Activated CD8-positive, alpha-beta memory T cell treated with anti-CD3 and anti-CD28 coated beads for 36 hours (primary cell): Measurements from ENCODE around the gene GPR17. TPM values are rescaled to one million over a fixed set of nuclear protein-coding genes. Genes with fewer than 3 reads are reported as not detected.

Source experiments
- CTCF ChIA-PET: fragments of 350-600 bp; sonication (Branson Sonifier 250); formaldehyde crosslinking; loops from one replicate; lab custom pipeline; 2021; ENCODE audit warnings: antibody characterized with exemption; lab: Charles Lee
- POLR2A ChIA-PET: fragments of 350-600 bp; sonication (Branson Sonifier 250); formaldehyde crosslinking; loops from one replicate; lab custom pipeline; 2021; ENCODE audit warnings: antibody characterized with exemption; lab: Charles Lee
- total RNA-seq, 2 experiments: library from RNA; stranded (reverse); gene quantifications; one replicate each; pipeline ENCODE4 v1.2.3, GENCODE V29; 2021

The GPR17 gene
- total RNA-seq, 2 experiments from 2014 or later, result not detected

- ChIA-PET CTCF (interaction anchor here (1.6 kb wide), 1 partner anchor 21 kb away, joined by 4 read pairs; no protein-coding TSS in a partner anchor), POLR2A (no interaction called here)
Observed at GRCh38 chr2:127612111-127612822, 33.7 kb upstream of the GPR17 start.

- CTCF ChIA-PET, result no interaction called here
Observed at GRCh38 chr2:127614246-127614645, 31.7 kb upstream of the GPR17 start.

GRCh38 chr2:127614731-127615130, 31.2 kb upstream of the GPR17 start:
- POLR2A ChIA-PET, result no interaction called here
- CTCF ChIA-PET, result no interaction called here

More at GRCh38 chr2:127614246-127614645, 31.7 kb upstream of the GPR17 start:
- POLR2A ChIA-PET, result no interaction called here

- CTCF ChIA-PET, result no interaction called here
- POLR2A ChIA-PET, result no interaction called here
Observed at GRCh38 chr2:127615511-127616166, 30.3 kb upstream of the GPR17 start.

- ChIA-PET POLR2A (interaction anchor here (0.6 kb wide), 1 partner anchor 202 kb away, joined by 7 read pairs; no protein-coding TSS in a partner anchor), CTCF (no interaction called here)
Observed at GRCh38 chr2:127618551-127619202, 27.3 kb upstream of the GPR17 start.

- ChIA-PET POLR2A (interaction anchor here (0.6 kb wide), 1 partner anchor 201 kb away, joined by 7 read pairs; no protein-coding TSS in a partner anchor), CTCF (no interaction called here)
Observed at GRCh38 chr2:127619203-127619590, 26.8 kb upstream of the GPR17 start.

- ChIA-PET POLR2A (no interaction called here), CTCF (no interaction called here)
Observed at GRCh38 chr2:127619877-127620705, 25.9 kb upstream of the GPR17 start.

GRCh38 chr2:127620866-127621265, 25.1 kb upstream of the GPR17 start:
- ChIA-PET POLR2A (no interaction called here), CTCF (no interaction called here)

- POLR2A ChIA-PET, result no interaction called here
- CTCF ChIA-PET, result interaction anchor here (1.1 kb wide), 1 partner anchor 20 kb away, joined by 3 read pairs; no protein-coding TSS in a partner anchor
Observed at GRCh38 chr2:127621981-127622431, 23.9 kb upstream of the GPR17 start.

- POLR2A ChIA-PET, result no interaction called here
- CTCF ChIA-PET, result interaction anchor here (1.1 kb wide), 1 partner anchor 19 kb away, joined by 3 read pairs; no protein-coding TSS in a partner anchor
Observed at GRCh38 chr2:127622561-127623387, 23.2 kb upstream of the GPR17 start.

- ChIA-PET CTCF (no interaction called here), POLR2A (no interaction called here)
Observed at GRCh38 chr2:127623388-127624319, 22.3 kb upstream of the GPR17 start.

- CTCF ChIA-PET, result no interaction called here
Observed at GRCh38 chr2:127624320-127624755, 21.6 kb upstream of the GPR17 start.

GRCh38 chr2:127624756-127625571, 21.0 kb upstream of the GPR17 start:
- POLR2A ChIA-PET, result no interaction called here
- CTCF ChIA-PET, result no interaction called here

More at GRCh38 chr2:127624320-127624755, 21.6 kb upstream of the GPR17 start:
- POLR2A ChIA-PET, result no interaction called here

GRCh38 chr2:127625572-127625951, 20.4 kb upstream of the GPR17 start:
- ChIA-PET CTCF (no interaction called here), POLR2A (no interaction called here)

GRCh38 chr2:127626175-127626574, 19.8 kb upstream of the GPR17 start:
- ChIA-PET POLR2A (no interaction called here), CTCF (no interaction called here)

GRCh38 chr2:127626917-127627739, 18.8 kb upstream of the GPR17 start:
- POLR2A ChIA-PET, result no interaction called here
- CTCF ChIA-PET, result no interaction called here
